ENCODE measurements around the gene RAPGEF2. TPM values are rescaled to one million over a fixed set of nuclear protein-coding genes. Genes with fewer than 3 reads are reported as not detected.

The RAPGEF2 gene
- total and polyA plus RNA-seq, 8 donors = 3.3 to 78.1 (median 37.2) TPM

- peaks cover 0 to 3% (median 0%) of the 10 kb centered on the region in 3 donors for H3K27me3 ChIP-seq
- WGBS, 5 donors = 88 to 100% (median 96%) methylated on average over 3 of the region's 3 CpGs
- TF ChIP-seq EP300 (IDR thresholded peaks at IDR 0.05) = no peak
- no peak for TF ChIP-seq CTCF (IDR thresholded peaks at IDR 0.05)
- TF ChIP-seq POLR2AphosphoS5 (IDR thresholded peaks at IDR 0.05) = no peak
- no peak for TF ChIP-seq POLR2A (IDR thresholded peaks at IDR 0.05)
- intact Hi-C loops (cut with DNase I; ENCODE audit: low total_unique reads) = no loop called here
- no peak overlapping the region for H3K4me3 ChIP-seq
- H3K36me3 ChIP-seq = peaks cover 4 to 31% (median 28%) of the 10 kb centered on the region in 4 donors
- no peak overlapping the region for H3K27ac ChIP-seq
- no peaks in the 10 kb centered on the region for H3K9me3 ChIP-seq
- no peak for DNase-seq
- H3K4me1 ChIP-seq = peaks cover 0 to 13% (median 0%) of the 10 kb centered on the region in 4 donors
Measured at GRCh38 chr4:159363361-159363760, 260.5 kb downstream of the RAPGEF2 start.

- TF ChIP-seq CTCF (IDR thresholded peaks at IDR 0.05) = no peak
- no peak for TF ChIP-seq EP300 (IDR thresholded peaks at IDR 0.05)
- no peak for TF ChIP-seq POLR2AphosphoS5 (IDR thresholded peaks at IDR 0.05)
- no peak for TF ChIP-seq POLR2A (IDR thresholded peaks at IDR 0.05)
- WGBS, 5 donors = 57 to 64% (median 59%) methylated on average over 9 of the region's 9 CpGs
- no peak for DNase-seq
- H3K36me3 ChIP-seq = peaks cover 0 to 6% (median 0%) of the 10 kb centered on the region in 4 donors
- intact Hi-C loops (cut with DNase I; ENCODE audit: low total_unique reads) = no loop called here
- no peak overlapping the region for H3K4me3 ChIP-seq
- peaks cover 0 to 5% (median 0%) of the 10 kb centered on the region in 4 donors for H3K9me3 ChIP-seq
- no peak overlapping the region for H3K27ac ChIP-seq
- no peaks in the 10 kb centered on the region for H3K4me1 ChIP-seq
- peaks cover 0 to 3% (median 0%) of the 10 kb centered on the region in 3 donors for H3K27me3 ChIP-seq
Measured at GRCh38 chr4:159366966-159367780, 264.3 kb downstream of the RAPGEF2 start.

GRCh38 chr4:159367781-159368080 lies 264.9 kb downstream of the RAPGEF2 start:
- Histone ChIP-seq H3K36me3 (peaks cover 0 to 6% (median 0%) of the 10 kb centered on the region in 4 donors), H3K9me3 (peaks cover 0 to 5% (median 0%) of the 10 kb centered on the region in 4 donors), H3K4me3 (no peak overlapping the region), H3K4me1 (no peaks in the 10 kb centered on the region), H3K27ac (no peak overlapping the region), H3K27me3 (peaks cover 0 to 3% (median 0%) of the 10 kb centered on the region in 3 donors)
- 23 to 40% (median 32%) methylated on average over 2 of the region's 2 CpGs for WGBS, 5 donors
- intact Hi-C loops (cut with DNase I; ENCODE audit: low total_unique reads) = no loop called here
- TF ChIP-seq POLR2AphosphoS5 (IDR thresholded peaks at IDR 0.05) (no peak), EP300 (IDR thresholded peaks at IDR 0.05) (no peak), CTCF (IDR thresholded peaks at IDR 0.05) (no peak), POLR2A (IDR thresholded peaks at IDR 0.05) (no peak)
- DNase-seq = no peak

- TF ChIP-seq POLR2A (IDR thresholded peaks at IDR 0.05) = no peak
- TF ChIP-seq EP300 (IDR thresholded peaks at IDR 0.05) = no peak
- TF ChIP-seq CTCF (IDR thresholded peaks at IDR 0.05) = no peak
- TF ChIP-seq POLR2AphosphoS5 (IDR thresholded peaks at IDR 0.05) = no peak
Measured at GRCh38 chr4:159368320-159368719, 265.4 kb downstream of the RAPGEF2 start.

More at GRCh38 chr4:159368320-159368719, 265.4 kb downstream of the RAPGEF2 start:
- Histone ChIP-seq H3K36me3 (peaks cover 0 to 3% (median 0%) of the 10 kb centered on the region in 4 donors), H3K4me1 (no peaks in the 10 kb centered on the region), H3K9me3 (peaks cover 0 to 5% (median 0%) of the 10 kb centered on the region in 4 donors), H3K27ac (no peak overlapping the region), H3K27me3 (peaks cover 0 to 3% (median 0%) of the 10 kb centered on the region in 3 donors), H3K4me3 (no peak overlapping the region)
- WGBS, 5 donors = 83 to 98% (median 91%) methylated on average over 2 of the region's 2 CpGs
- no peak for DNase-seq
- intact Hi-C loops (cut with DNase I; ENCODE audit: low total_unique reads) = no loop called here

All from stomach (tissue), 9 donors.